Epithelial cell of proximal tubule (primary cell): ENCODE data around the gene ATL3. TPM values are rescaled to one million over a fixed set of nuclear protein-coding genes. Genes with fewer than 3 reads are reported as not detected.
A peak's percentile ranks its signal among the peaks of the same experiment; 100 is the strongest.

Experiments
- DNase-seq: peaks from one replicate; pipeline ENCODE4 v3.0.0-alpha.2; 2011; ENCODE audit warnings: low read depth
- H3K4me3 ChIP-seq: 2 replicates; pipeline ENCODE4 v1.5.1; 2011; ENCODE audit warnings: low read depth, mild to moderate bottlenecking, low read length
- CTCF ChIP-seq: conservative IDR thresholded peaks from 2 replicates; pipeline ENCODE4 v1.5.1; 2012; ENCODE audit warnings: low read depth, mild to moderate bottlenecking, low read length
- total RNA-seq: library from RNA; depleted of rRNA; stranded (reverse); fragments of >200 nt; gene quantifications from 2 replicates; pipeline ENCODE4 v1.2.3, GENCODE V29; 2015

Gene ATL3
- total RNA-seq, 1 donor from 2014 or later: 32.3 TPM

DNA sequence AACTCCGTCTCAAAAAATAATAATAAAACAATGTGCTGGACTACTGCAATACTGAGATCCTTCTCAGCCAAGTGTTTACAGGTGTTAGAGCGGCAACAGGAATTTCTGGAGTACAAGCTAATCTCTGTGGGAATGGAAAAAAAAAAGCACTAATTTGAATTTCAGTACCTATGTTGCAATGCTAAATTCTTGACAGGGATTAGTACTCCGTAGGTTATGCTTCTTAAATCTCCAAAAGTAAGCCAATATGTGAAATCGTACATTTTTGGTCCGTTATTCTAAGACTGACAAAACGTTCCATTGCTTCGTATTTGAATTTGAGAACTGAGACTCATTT is 1.1 kb downstream of the ATL3 start:
- TF ChIP-seq CTCF: no peak
- DNase-seq: no peak
- peak overlapping the region; percentile 63 for H3K4me3 ChIP-seq

DNA sequence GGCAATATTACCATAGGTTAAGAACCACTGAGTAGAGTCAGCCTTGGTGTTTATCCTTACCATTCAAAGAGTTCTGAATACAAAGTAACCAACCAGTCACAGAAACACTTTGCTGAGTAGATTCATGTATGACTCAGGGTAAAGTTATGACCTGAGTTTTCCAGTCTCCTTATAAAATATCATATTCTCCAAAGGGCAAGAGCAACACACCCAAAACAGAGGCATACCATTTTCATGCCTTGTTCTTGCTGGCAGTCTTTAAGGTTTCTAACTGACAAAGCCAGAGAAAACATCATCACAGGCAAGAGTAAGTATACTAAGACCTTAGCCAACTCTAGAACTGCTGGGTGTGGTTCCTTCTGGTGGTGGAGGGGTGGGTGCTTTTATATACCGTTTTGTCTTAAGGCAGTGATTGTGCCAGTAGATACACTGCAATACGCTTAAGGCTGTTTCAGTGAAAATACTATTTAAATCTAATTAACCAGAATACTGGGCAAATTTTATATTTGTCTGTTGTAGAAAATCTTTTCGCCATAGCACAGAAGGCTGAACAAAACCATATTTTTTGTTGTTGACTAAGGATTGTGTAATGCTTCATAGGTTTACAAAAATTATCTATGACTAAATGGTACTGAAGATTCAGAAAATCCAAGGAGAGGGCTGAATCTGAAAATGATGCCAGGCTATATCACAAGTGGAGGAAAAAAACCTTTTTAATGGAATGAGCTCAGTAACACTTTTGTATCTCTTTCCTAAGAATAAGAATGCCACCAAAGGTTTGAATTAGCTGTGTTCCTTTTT is 3.0 kb downstream of the ATL3 start:
- peak; percentile 55 for DNase-seq
- no peak overlapping the region for H3K4me3 ChIP-seq
- TF ChIP-seq CTCF: no peak

DNA sequence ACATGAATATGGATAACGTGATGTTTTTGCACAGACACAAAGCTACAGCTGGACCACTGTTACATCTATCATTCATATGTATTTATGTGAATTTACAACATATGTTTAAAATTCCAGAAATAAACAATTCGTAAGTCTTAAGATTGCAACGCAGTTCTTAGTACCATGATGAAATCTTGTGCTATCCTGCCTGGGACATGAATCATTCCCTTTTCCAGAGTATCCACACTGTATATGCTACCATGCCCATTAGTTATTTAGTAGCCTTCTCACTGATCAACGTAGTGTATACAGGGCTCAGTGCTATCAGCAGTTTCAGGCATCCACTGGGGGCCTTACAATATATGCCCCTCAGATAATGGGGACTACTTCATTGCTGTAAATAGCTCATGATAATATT is 4.3 kb downstream of the ATL3 start:
- no peak for DNase-seq
- no peak for TF ChIP-seq CTCF
- H3K4me3 ChIP-seq: no peak overlapping the region

DNA sequence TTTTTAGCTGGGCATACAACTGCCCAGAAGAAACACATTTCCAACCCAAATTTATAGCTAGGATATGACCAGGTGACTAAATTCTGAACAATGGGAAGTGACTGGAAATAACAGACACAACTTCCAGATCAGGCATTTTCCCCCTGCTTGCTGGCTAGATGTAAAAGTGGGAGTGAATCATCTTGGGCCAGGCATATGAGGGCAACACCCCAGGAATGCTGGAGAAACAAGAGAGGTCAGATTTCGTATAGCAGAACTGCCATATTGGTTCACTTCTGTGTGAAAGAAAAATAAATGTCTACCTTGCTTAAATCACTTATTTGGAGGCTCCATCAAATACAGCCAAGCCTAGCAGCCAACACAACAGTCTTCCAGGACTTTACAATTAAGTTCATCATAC is 7.4 kb downstream of the ATL3 start:
- no peak for TF ChIP-seq CTCF
- DNase-seq: no peak
- no peak overlapping the region for H3K4me3 ChIP-seq

DNA sequence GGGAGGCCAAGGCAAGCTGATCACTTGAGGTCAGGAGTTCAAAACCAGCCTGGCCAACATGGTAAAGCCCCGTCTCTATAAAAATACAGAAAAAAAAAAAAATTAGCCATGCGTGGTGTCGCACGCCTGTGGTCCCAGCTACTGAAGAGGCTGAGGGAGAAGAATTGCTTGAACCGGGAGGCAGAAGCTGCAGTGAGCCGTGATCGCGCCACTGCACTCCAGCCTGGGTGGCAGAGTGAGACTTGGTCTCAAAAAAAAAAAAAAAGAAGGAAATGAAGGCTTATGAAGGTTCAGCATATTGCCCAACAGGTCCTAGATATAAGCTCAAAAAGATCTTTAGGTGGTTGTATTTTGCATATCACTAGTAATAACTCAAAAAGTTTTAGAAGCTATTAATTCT is 10.2 kb downstream of the ATL3 start:
- DNase-seq: no peak
- H3K4me3 ChIP-seq: no peak overlapping the region
- no peak for TF ChIP-seq CTCF

DNA sequence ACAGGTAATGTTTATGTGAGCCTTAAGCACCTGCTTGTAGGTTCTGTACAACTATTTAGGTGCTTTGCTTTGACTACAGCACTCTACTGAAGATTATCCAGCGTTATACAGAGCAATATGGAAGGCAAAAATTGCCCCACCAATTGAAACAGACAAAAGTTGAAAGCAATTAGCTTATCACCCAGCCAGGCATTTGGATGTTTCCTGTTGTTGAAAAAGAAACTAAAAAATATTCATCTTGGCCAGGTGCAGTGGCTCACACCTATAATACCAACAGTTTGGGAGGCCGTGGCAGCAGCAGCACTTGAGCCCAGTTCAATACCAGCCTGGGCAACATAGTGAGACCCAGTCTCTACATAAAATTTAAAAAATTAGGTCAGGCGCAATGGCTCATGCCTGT is 18.5 kb downstream of the ATL3 start:
- H3K4me3 ChIP-seq: no peak overlapping the region
- no peak for DNase-seq
- no peak for TF ChIP-seq CTCF

- no peak for TF ChIP-seq CTCF
- no peak for DNase-seq
- no peak overlapping the region for H3K4me3 ChIP-seq
Measured at GRCh38 chr11:63643205-63643604, 28.0 kb downstream of the ATL3 start.
